Gastrocnemius medialis (tissue), 4 donors: Measurements from ENCODE around the gene ZC2HC1B.

Experiments used
- CTCF ChIP-seq, 5 experiments: fragments of 450-650 bp in 3 of 5; fragments of 200-600 bp in 2 of 5; sonication (generic) in 2 of 5; IDR thresholded peaks in 4 of 5; conservative IDR thresholded peaks in 1 of 5; 1 replicate in 4 of 5; 2 replicates in 1 of 5; pipeline ENCODE4 v1.5.1; 2016 to 2019; ENCODE audit warnings: antibody characterized with exemption in 5 of 5, mild to moderate bottlenecking in 3 of 5, moderate library complexity in 3 of 5
- POLR2A ChIP-seq, 2 donors: fragments of 450-650 bp; IDR thresholded peaks; one replicate each; pipeline ENCODE4 v1.6.1; 2017; ENCODE audit warnings: antibody characterized with exemption in 2 of 2, mild to moderate bottlenecking in 2 of 2, moderate library complexity in 2 of 2

GRCh38 chr6:143939364-143939763 lies 75.1 kb downstream of the ZC2HC1B start:
- TF ChIP-seq CTCF (IDR thresholded peaks at IDR 0.05 in 4 of 5, conservative IDR thresholded peaks at IDR 0.05 in 1 of 5) (no peak), POLR2A (IDR thresholded peaks at IDR 0.05) (no peak)
